ENCODE measurements around the gene GTF2H3.

Gene GTF2H3

GRCh38 chr12:123678981-123679380 is 45.4 kb downstream of the GTF2H3 start:
- Histone ChIP-seq H3K4me3 (IDR thresholded peaks at IDR 0.05; ENCODE audit: insufficient read depth, low read depth, low read length) (no peak overlapping the region), H4K20me1 (ENCODE audit: insufficient read depth) (no peaks in the 10 kb centered on the region), H3K36me3 (ENCODE audit: insufficient read depth) (no peaks in the 10 kb centered on the region), H3K27ac (no peak overlapping the region), H3K4me1 (ENCODE audit: low read depth, poor library complexity, severe bottlenecking) (no peaks in the 10 kb centered on the region), H3K9ac (no peak overlapping the region), H3K4me2 (no peak overlapping the region), H3K27me3 (ENCODE audit: insufficient read depth, low read depth) (no peaks in the 10 kb centered on the region), H2AFZ (ENCODE audit: low read depth) (no peak overlapping the region), H3K79me2 (ENCODE audit: insufficient read depth, low read depth) (no peaks in the 10 kb centered on the region)
- TF ChIP-seq CTCF (conservative IDR thresholded peaks at IDR 0.05; ENCODE audit: low read depth, low read length): no peak

- no peak for TF ChIP-seq CTCF (conservative IDR thresholded peaks at IDR 0.05; ENCODE audit: low read depth, low read length)
- no peaks in the 10 kb centered on the region for H3K4me1 ChIP-seq (ENCODE audit: low read depth, poor library complexity, severe bottlenecking)
- H3K27ac ChIP-seq: no peak overlapping the region
- no peak overlapping the region for H2AFZ ChIP-seq (ENCODE audit: low read depth)
- H3K27me3 ChIP-seq (ENCODE audit: insufficient read depth, low read depth): no peaks in the 10 kb centered on the region
- H4K20me1 ChIP-seq (ENCODE audit: insufficient read depth): no peaks in the 10 kb centered on the region
- H3K36me3 ChIP-seq (ENCODE audit: insufficient read depth): no peaks in the 10 kb centered on the region
- H3K4me3 ChIP-seq (IDR thresholded peaks at IDR 0.05; ENCODE audit: insufficient read depth, low read depth, low read length): no peak overlapping the region
- no peak overlapping the region for H3K4me2 ChIP-seq
- no peak overlapping the region for H3K9ac ChIP-seq
- no peaks in the 10 kb centered on the region for H3K79me2 ChIP-seq (ENCODE audit: insufficient read depth, low read depth)
Measured at GRCh38 chr12:123681605-123682004, 48.0 kb downstream of the GTF2H3 start.

- Histone ChIP-seq H4K20me1 (ENCODE audit: insufficient read depth) (no peaks in the 10 kb centered on the region), H3K79me2 (ENCODE audit: insufficient read depth, low read depth) (no peaks in the 10 kb centered on the region), H3K27ac (no peak overlapping the region), H3K9ac (no peak overlapping the region), H3K27me3 (ENCODE audit: insufficient read depth, low read depth) (no peaks in the 10 kb centered on the region), H2AFZ (ENCODE audit: low read depth) (no peak overlapping the region), H3K4me3 (IDR thresholded peaks at IDR 0.05; ENCODE audit: insufficient read depth, low read depth, low read length) (no peak overlapping the region), H3K4me2 (no peak overlapping the region), H3K36me3 (ENCODE audit: insufficient read depth) (no peaks in the 10 kb centered on the region), H3K4me1 (ENCODE audit: low read depth, poor library complexity, severe bottlenecking) (no peaks in the 10 kb centered on the region)
- TF ChIP-seq CTCF (conservative IDR thresholded peaks at IDR 0.05; ENCODE audit: low read depth, low read length): no peak
Measured at GRCh38 chr12:123683964-123684363, 50.3 kb downstream of the GTF2H3 start.

GRCh38 chr12:123686636-123687190 is 53.1 kb downstream of the GTF2H3 start:
- Histone ChIP-seq H3K79me2 (ENCODE audit: insufficient read depth, low read depth) (no peaks in the 10 kb centered on the region), H4K20me1 (ENCODE audit: insufficient read depth) (no peaks in the 10 kb centered on the region), H3K27ac (no peak overlapping the region), H3K4me1 (ENCODE audit: low read depth, poor library complexity, severe bottlenecking) (no peaks in the 10 kb centered on the region), H3K9ac (no peak overlapping the region), H3K27me3 (ENCODE audit: insufficient read depth, low read depth) (no peaks in the 10 kb centered on the region), H3K4me2 (no peak overlapping the region), H2AFZ (ENCODE audit: low read depth) (no peak overlapping the region), H3K36me3 (ENCODE audit: insufficient read depth) (no peaks in the 10 kb centered on the region), H3K4me3 (IDR thresholded peaks at IDR 0.05; ENCODE audit: insufficient read depth, low read depth, low read length) (no peak overlapping the region)
- TF ChIP-seq CTCF (conservative IDR thresholded peaks at IDR 0.05; ENCODE audit: low read depth, low read length): no peak

All from KMS-11 (cell line).